ENCODE data around the gene GLS2. TPM values are rescaled to one million over a fixed set of nuclear protein-coding genes. Genes with fewer than 3 reads are reported as not detected.

The GLS2 gene
- total RNA-seq, 1 experiment from 2014 or later, result 2.2 TPM

DNA sequence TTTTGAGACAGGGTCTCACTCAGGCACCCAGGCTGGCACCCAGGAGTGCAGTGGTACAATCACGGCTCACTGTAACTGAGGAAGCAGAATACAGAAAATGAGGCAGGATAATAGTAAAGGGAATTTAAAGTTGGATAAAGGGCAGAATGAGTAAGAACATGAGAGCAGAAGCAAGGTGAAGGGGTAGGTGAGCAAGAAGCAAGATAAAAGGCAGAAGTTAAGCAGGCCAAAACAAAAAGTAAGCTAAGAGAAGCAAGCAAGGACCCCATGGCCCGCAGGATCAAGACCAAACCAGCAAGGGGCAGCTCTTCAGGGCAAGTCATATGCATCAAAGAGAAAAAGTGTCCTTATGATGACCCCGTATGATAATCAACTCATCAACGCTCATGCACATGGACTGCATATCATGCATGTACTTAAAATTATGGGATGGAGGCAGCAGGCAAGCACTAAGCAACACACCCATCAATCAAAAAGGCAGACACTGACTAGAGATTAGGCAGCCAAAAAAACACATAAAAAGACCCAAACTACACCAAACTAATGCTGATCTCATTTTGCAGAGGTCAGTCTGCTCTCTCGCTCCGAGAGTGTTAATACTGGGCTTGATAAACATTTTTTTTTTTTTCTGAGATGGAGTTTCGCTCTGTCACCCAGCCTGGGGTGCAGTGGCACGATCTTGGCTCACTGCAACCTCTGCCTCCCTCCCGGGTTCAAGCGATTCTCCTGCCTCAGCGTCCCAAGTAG lies 50.4 kb downstream of the GLS2 start:
- peaks cover 6% of the 10 kb centered on the region for H3K36me3 ChIP-seq (replicated peaks; ENCODE audit: control insufficient read depth, insufficient read depth, low read length)
- no peak for DNase-seq

DNA sequence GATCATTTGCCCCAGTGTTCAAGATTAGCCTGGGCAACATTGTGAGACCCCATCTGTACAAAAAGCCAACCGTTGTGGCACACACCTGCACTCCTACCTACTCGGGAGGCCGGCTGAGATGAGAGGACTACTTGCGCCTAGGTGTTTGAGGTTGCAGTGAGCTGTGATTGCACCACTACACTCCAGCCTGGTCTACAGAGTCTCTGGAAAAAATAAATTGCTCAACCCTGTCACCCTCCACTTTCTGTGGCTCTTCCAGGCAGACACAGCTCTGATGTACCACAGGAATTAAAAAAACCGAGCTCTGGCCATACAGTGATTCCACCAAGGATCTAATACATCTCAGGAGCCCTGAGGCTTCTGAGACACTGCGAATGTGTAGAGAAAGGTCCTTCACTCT lies 53.1 kb downstream of the GLS2 start:
- Histone ChIP-seq H3K4me3 (ENCODE audit: insufficient read depth, low read depth, low read length) (no peak overlapping the region), H3K27me3 (ENCODE audit: control insufficient read depth, insufficient read depth, low read length) (no peaks in the 10 kb centered on the region), H3K36me3 (replicated peaks; ENCODE audit: control insufficient read depth, insufficient read depth, low read length) (peaks cover 19% of the 10 kb centered on the region)
- DNase-seq, result no peak

More for the DNA sequence above, 50.4 kb downstream of the GLS2 start:
- Histone ChIP-seq H3K4me3 (ENCODE audit: insufficient read depth, low read depth, low read length) (no peak overlapping the region), H3K27me3 (ENCODE audit: control insufficient read depth, insufficient read depth, low read length) (no peaks in the 10 kb centered on the region)

DNA sequence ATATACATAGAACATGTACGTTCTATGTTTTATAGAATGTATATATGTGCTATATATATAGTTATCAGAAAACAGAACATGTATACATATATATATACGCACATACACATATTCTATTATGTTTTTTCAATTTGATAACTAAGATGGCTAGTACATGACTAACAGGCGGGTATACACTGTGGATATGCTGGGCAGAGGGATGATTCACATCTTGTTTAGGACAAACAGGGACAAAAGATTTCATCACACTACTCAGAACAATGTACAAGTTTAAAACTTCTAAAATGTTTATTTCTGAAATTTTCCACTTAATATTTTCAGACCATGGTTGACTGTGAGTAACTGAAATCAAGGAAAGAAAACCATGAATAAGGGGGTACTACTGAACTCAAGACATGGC lies 56.1 kb downstream of the GLS2 start:
- DNase-seq, result no peak
- peaks cover 35% of the 10 kb centered on the region for H3K36me3 ChIP-seq (replicated peaks; ENCODE audit: control insufficient read depth, insufficient read depth, low read length)
- no peaks in the 10 kb centered on the region for H3K27me3 ChIP-seq (ENCODE audit: control insufficient read depth, insufficient read depth, low read length)
- no peak overlapping the region for H3K4me3 ChIP-seq (ENCODE audit: insufficient read depth, low read depth, low read length)

DNA sequence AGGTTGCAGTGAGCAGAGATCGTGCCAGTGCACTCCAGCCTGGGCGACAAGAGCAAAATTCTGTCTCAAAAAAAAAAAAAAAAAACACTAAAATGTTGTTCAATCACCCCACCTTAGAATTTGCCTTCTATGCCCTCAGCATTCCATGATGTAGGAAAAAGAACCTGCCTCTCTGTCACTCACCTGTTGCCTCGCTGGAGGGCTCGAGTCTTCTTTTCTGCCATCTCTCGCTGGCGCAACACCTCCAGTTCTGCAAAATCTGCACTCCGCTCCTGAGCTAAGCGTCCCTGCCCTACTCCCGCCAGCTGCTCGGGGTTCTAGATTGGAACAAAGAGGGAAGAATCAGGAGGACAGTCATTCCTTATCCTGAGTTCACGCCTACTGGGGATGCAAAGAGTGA lies 56.7 kb downstream of the GLS2 start:
- Histone ChIP-seq H3K27me3 (ENCODE audit: control insufficient read depth, insufficient read depth, low read length) (no peaks in the 10 kb centered on the region), H3K36me3 (replicated peaks; ENCODE audit: control insufficient read depth, insufficient read depth, low read length) (peaks cover 36% of the 10 kb centered on the region), H3K4me3 (ENCODE audit: insufficient read depth, low read depth, low read length) (no peak overlapping the region)
- DNase-seq, result no peak

DNA sequence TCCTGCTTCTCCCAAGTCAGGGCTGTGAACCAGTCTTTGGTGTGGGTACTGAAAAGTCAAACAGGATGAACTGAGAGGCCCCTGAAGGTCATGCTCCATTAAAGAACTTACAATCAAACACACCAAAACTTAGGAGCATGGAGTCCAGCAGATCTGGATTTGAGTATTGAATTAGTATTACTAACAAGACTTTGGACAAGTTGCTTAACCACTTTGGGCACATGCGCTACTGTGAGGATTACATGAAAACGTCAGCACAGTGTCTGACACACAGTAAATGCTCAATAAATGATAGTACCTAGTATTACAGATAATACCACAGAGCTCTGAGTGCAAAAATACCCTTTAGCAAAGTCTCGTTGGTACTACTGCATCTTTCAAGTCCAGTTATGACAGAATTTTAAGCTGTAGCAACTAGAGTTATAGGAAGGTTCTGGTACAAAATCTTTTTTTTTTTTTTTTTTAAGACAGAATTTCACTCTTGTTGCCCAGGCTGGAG lies 62.0 kb downstream of the GLS2 start:
- DNase-seq, result no peak
- Histone ChIP-seq H3K36me3 (replicated peaks; ENCODE audit: control insufficient read depth, insufficient read depth, low read length) (peaks cover 55% of the 10 kb centered on the region), H3K4me3 (ENCODE audit: insufficient read depth, low read depth, low read length) (no peak overlapping the region), H3K27me3 (ENCODE audit: control insufficient read depth, insufficient read depth, low read length) (no peaks in the 10 kb centered on the region)

DNA sequence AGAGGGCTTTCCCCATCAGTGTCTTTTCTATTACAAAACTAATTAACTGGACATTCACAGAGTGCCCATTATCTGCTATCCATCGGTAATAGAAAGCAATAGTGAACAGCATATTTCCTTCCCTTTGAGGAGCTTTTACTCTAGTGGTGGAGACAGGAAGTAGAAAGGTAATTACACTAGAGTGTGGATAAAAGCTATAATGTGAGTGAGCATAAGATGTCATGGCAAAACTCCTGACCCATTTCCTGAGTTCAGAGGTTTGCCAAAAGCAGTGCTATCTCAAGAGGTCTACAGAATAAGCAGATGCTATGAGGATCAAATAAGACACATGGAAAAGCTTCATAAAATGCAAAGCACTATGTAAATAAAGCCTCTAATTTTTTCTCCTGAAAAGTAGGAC lies 62.8 kb downstream of the GLS2 start:
- DNase-seq, result no peak
- Histone ChIP-seq H3K36me3 (replicated peaks; ENCODE audit: control insufficient read depth, insufficient read depth, low read length) (peaks cover 55% of the 10 kb centered on the region), H3K4me3 (ENCODE audit: insufficient read depth, low read depth, low read length) (no peak overlapping the region), H3K27me3 (ENCODE audit: control insufficient read depth, insufficient read depth, low read length) (no peaks in the 10 kb centered on the region)

Other genes with a start within 250 kb of the GLS2 start
- 11.2 and 13.7 TPM in 2 replicates for gene ANKRD52, start 229.8 kb downstream of the GLS2 start, total RNA-seq (2014; rRNA removed; shearing (Covaris generic))
- gene COQ10A, start 221.2 kb downstream of the GLS2 start, total RNA-seq (2014; rRNA removed; shearing (Covaris generic)), result 15.5 and 21.2 TPM in 2 replicates
- 179 and 188 TPM in 2 replicates for gene CS, start 187.8 kb downstream of the GLS2 start, total RNA-seq (2014; rRNA removed; shearing (Covaris generic))
- 108 and 129 TPM in 2 replicates for gene CNPY2, start 172.2 kb downstream of the GLS2 start, total RNA-seq (2014; rRNA removed; shearing (Covaris generic))
- 38.6 and 64.1 TPM in 2 replicates for gene PAN2, start 154.2 kb downstream of the GLS2 start, total RNA-seq (2014; rRNA removed; shearing (Covaris generic))
- 4.0 and 7.6 TPM in 2 replicates for gene IL23A, start 149.3 kb downstream of the GLS2 start, total RNA-seq (2014; rRNA removed; shearing (Covaris generic))
- gene STAT2, start 128.1 kb downstream of the GLS2 start, total RNA-seq (2014; rRNA removed; shearing (Covaris generic)), result 42.2 and 47.6 TPM in 2 replicates
- gene APOF, start 125.3 kb downstream of the GLS2 start, total RNA-seq (2014; rRNA removed; shearing (Covaris generic)), result not detected in 2 replicates
- 13.3 and 15.7 TPM in 2 replicates for gene TIMELESS, start 38.7 kb downstream of the GLS2 start, total RNA-seq (2014; rRNA removed; shearing (Covaris generic))
- not detected in 2 replicates for gene MIP, start 33.5 kb downstream of the GLS2 start, total RNA-seq (2014; rRNA removed; shearing (Covaris generic))
- gene SPRYD4, start 19.6 kb downstream of the GLS2 start, total RNA-seq (2014; rRNA removed; shearing (Covaris generic)), result 2.3 TPM in 2 replicates
- gene RBMS2, start 33.7 kb upstream of the GLS2 start, total RNA-seq (2014; rRNA removed; shearing (Covaris generic)), result 6.1 and 8.5 TPM in 2 replicates
- 23.6 and 24.6 TPM in 2 replicates for gene BAZ2A, start 142.2 kb upstream of the GLS2 start, total RNA-seq (2014; rRNA removed; shearing (Covaris generic))
- 959 and 1,061 TPM in 2 replicates for gene ATP5F1B, start 157.8 kb upstream of the GLS2 start, total RNA-seq (2014; rRNA removed; shearing (Covaris generic))
- 167 and 189 TPM in 2 replicates for gene PTGES3, start 200.1 kb upstream of the GLS2 start, total RNA-seq (2014; rRNA removed; shearing (Covaris generic))
- 1,507 and 1,762 TPM in 2 replicates for gene NACA, start 237.1 kb upstream of the GLS2 start, total RNA-seq (2014; rRNA removed; shearing (Covaris generic))

All from H7 (cell line).